IPS-11a (cell line): ENCODE data around the gene SOX2.
A peak's percentile ranks its signal among the peaks of the same experiment; 100 is the strongest.

ENCODE experiments used
- H3K4me3 ChIP-seq: one replicate; pipeline ENCODE4 v1.5.1; 2013; ENCODE audit warnings: low read depth, low read length, control low read depth

Gene SOX2

GRCh38 chr3:181722156-181722555, 10.4 kb downstream of the SOX2 start:
- H3K4me3 ChIP-seq: no peak overlapping the region

- no peak overlapping the region for H3K4me3 ChIP-seq
Observed at GRCh38 chr3:181722766-181723425, 11.2 kb downstream of the SOX2 start.

GRCh38 chr3:181723625-181724191, 12.0 kb downstream of the SOX2 start:
- no peak overlapping the region for H3K4me3 ChIP-seq

GRCh38 chr3:181724192-181724965, 12.7 kb downstream of the SOX2 start:
- no peak overlapping the region for H3K4me3 ChIP-seq

- H3K4me3 ChIP-seq: no peak overlapping the region
Observed at GRCh38 chr3:181725131-181725731, 13.5 kb downstream of the SOX2 start.

- H3K4me3 ChIP-seq: no peak overlapping the region
Observed at GRCh38 chr3:181725830-181726229, 14.1 kb downstream of the SOX2 start.

GRCh38 chr3:181726351-181727330, 14.9 kb downstream of the SOX2 start:
- peak overlapping the region; percentile 37 for H3K4me3 ChIP-seq

- H3K4me3 ChIP-seq: peak overlapping the region; percentile 37
Observed at GRCh38 chr3:181727341-181728032, 15.8 kb downstream of the SOX2 start.

- no peak overlapping the region for H3K4me3 ChIP-seq
Observed at GRCh38 chr3:181728470-181729340, 17.0 kb downstream of the SOX2 start.

GRCh38 chr3:181729341-181729869, 17.7 kb downstream of the SOX2 start:
- H3K4me3 ChIP-seq: no peak overlapping the region

GRCh38 chr3:181730316-181730715, 18.6 kb downstream of the SOX2 start:
- no peak overlapping the region for H3K4me3 ChIP-seq

- no peak overlapping the region for H3K4me3 ChIP-seq
Observed at GRCh38 chr3:181730934-181731333, 19.2 kb downstream of the SOX2 start.

GRCh38 chr3:181735911-181736310, 24.2 kb downstream of the SOX2 start:
- H3K4me3 ChIP-seq: no peak overlapping the region

GRCh38 chr3:181738551-181738950, 26.8 kb downstream of the SOX2 start:
- H3K4me3 ChIP-seq: no peak overlapping the region

GRCh38 chr3:181739628-181740027, 27.9 kb downstream of the SOX2 start:
- no peak overlapping the region for H3K4me3 ChIP-seq

- no peak overlapping the region for H3K4me3 ChIP-seq
Observed at GRCh38 chr3:181741417-181741816, 29.7 kb downstream of the SOX2 start.

GRCh38 chr3:181752202-181752671, 40.5 kb downstream of the SOX2 start:
- H3K4me3 ChIP-seq: no peak overlapping the region

- no peak overlapping the region for H3K4me3 ChIP-seq
Observed at GRCh38 chr3:181753391-181753790, 41.7 kb downstream of the SOX2 start.

GRCh38 chr3:181755959-181756358, 44.2 kb downstream of the SOX2 start:
- H3K4me3 ChIP-seq: no peak overlapping the region
